A549 treated with GW870086 at 1 μM for 4 hours (cell line): ENCODE results near the gene CTNND1. TPM values are rescaled to one million over a fixed set of nuclear protein-coding genes. Genes with fewer than 3 reads are reported as not detected.

ENCODE experiments used
- total RNA-seq: library from RNA; stranded (reverse); fragments of 200-300 nt; extraction: Qiagen RNA extraction; gene quantifications from 5 replicates; pipeline ENCODE4 v1.2.3, GENCODE V29; 2022; ENCODE audit warnings: low read depth

CTNND1 gene, protein sequence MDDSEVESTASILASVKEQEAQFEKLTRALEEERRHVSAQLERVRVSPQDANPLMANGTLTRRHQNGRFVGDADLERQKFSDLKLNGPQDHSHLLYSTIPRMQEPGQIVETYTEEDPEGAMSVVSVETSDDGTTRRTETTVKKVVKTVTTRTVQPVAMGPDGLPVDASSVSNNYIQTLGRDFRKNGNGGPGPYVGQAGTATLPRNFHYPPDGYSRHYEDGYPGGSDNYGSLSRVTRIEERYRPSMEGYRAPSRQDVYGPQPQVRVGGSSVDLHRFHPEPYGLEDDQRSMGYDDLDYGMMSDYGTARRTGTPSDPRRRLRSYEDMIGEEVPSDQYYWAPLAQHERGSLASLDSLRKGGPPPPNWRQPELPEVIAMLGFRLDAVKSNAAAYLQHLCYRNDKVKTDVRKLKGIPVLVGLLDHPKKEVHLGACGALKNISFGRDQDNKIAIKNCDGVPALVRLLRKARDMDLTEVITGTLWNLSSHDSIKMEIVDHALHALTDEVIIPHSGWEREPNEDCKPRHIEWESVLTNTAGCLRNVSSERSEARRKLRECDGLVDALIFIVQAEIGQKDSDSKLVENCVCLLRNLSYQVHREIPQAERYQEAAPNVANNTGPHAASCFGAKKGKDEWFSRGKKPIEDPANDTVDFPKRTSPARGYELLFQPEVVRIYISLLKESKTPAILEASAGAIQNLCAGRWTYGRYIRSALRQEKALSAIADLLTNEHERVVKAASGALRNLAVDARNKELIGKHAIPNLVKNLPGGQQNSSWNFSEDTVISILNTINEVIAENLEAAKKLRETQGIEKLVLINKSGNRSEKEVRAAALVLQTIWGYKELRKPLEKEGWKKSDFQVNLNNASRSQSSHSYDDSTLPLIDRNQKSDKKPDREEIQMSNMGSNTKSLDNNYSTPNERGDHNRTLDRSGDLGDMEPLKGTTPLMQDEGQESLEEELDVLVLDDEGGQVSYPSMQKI
- 56.1 to 71.0 TPM (median 67.5 TPM) in 5 replicates for total RNA-seq

DNA sequence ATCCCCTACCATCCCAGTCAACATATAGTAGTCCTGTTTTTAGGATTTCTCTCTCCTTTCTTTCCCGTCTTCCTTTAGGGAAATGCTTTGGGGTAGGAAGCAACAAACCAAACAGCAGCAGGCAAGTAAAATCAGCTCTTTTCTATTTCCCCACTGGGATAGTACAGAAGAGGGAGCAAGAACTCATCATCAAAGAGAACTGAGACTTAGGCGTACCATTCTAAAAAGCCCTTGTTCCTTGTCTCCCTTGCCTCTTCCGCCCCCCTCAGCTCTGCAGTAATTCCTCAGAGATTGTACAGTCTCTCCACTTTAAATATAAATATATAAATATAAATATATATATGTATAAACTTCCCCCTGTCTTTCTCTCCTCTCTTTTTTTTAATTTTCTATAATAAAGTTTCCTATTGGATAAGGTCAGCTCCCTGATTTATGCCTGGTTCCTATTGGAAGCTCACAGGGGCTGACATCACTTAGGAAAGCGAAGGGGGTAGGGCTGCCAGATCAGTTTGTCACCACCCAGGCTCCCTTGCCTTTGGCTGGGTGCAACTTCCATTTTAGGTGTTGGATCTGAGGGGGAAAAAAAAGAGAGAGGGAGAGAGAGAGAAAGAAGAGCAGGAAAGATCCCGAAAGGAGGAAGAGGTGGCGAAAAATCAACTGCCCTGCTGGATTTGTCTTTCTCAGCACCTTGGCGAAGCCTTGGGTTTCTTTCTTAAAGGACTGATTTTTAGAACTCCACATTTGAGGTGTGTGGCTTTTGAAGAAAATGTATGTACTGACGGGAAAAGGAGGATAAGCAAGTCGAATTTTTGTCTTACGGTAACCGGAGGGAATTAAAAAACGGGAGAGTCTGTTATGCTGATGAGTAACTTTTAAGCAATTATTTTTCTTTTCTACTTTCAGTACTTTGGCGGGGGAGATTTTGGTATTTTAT, at the start of gene CTNND1:
CTNND1 (plus strand) TSS at position 502 of the 934 bp plus-strand sequence. CDS start 29,677 bp downstream, outside the sequence.

DNA sequence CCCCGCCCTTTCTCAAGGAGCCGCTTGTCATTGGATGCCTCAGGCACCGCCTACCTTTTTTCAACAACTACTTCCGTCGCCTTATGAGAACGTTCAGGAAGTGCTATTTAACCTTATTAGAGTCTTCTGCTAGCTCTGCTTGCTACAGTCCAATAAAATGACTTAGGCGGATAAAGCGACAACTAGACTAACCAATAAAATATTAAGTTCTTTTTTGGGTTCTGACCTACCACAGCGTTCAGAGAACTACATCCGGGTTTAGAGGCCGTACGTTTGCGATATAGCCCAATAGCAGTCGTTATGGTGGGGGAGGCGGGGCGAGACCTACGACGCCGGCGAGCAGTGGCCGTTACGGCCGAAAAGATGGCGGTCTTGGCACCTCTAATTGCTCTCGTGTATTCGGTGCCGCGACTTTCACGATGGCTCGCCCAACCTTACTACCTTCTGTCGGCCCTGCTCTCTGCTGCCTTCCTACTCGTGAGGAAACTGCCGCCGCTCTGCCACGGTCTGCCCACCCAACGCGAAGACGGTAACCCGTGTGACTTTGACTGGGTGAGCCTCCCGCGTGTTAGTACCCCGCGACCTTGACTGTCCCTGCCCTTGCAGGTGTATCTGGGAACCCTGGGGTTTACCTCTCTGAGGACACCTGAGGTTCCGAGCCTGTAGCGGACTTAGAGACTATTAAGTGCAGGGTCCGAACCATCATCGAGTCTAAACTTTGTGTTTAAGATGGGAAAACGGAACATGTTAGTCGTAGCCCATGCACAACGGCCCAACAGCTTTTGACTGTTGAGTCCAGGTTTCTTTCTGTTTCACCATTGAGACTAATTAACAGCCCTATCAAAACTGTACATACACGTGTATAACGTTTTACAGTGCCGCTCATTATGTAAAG, 49.1 kb upstream of the CTNND1 start, which contains the start of gene TMX2:
TMX2 (plus strand) TSS at position 338 of the 895 bp plus-strand sequence; CDS start at position 364, 26 bp downstream.

DNA sequence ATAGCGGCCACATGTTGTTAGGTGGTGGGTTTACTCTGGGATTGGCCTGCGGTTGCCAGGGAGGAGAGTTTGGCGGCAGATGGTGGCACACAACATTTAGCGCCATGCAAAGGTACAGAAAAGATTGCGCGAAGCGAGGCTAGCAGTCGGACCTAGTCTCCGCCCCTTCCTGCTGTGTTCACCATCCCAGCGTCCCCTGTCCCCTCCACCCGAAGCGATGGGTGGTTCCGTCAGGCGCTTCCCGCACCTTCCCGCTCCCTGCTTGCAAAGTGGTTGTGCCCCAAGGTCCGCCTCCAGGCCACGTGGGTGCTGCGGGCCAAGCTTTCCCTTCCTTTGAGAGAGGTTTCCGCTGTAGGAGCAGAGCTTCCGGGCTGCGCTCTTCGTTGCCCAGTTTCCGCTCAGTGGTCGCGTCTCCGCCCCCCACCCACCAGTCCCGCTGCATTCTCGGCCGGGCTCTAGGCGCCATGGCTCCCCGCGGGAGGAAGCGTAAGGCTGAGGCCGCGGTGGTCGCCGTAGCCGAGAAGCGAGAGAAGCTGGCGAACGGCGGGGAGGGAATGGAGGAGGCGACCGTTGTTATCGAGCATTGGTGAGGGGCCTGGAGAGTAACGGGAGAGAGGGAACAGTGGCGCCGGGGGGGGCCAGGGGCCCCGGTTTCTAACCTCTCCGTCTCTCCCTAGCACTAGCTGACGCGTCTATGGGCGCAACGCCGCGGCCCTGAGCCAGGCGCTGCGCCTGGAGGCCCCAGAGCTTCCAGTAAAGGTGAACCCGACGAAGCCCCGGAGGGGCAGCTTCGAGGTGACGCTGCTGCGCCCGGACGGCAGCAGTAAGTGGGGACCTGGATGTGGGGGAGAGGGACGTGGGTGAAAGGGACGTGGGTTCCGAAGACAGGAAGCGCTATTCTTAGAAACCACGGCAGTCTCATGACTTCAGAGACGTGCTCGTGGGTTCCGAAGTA, 20.2 kb upstream of the CTNND1 start, which contains the start of gene SELENOH:
SELENOH (plus strand) TSS at position 360 of the 955 bp plus-strand sequence; CDS start at position 465, 105 bp downstream.

DNA sequence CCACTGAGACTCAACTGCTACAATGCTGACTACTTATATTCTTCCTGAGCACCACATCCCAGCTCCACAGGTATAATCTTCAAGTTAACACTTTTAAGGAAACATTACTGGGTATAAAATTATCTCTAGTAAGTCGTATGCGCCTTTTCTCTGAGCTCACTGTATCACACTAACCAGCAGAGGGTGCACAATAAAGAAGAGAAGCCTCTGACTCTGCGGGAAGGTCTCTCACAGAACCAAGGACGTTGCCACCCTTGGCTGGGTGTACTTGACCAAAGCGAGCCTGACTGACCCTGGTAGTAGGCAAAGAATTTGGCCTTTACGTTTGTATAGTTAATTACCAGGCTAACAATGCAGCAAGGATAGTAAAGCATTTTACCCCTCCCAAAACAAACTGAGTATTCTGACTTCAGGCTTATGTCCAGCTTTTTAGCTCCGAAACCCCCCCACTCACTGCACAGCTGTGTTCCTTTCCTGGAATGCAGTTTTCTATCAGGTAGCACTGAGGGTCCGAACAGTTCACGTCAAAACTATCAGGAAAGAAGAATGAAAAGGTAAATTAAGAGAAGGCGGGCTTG, 9.8 kb upstream of the CTNND1 start, which contains the start of gene BTBD18:
BTBD18 (minus strand) TSS at position 144 of the 578 bp plus-strand sequence. CDS start 631 bp downstream, outside the sequence.

Other genes with a start within 250 kb of the CTNND1 start
- 1.9 to 2.8 TPM (median 2.6 TPM) in 5 replicates for gene SLC43A1, start 246.1 kb upstream of the CTNND1 start, total RNA-seq
- 141 to 185 TPM (median 160 TPM) in 5 replicates for gene TIMM10, start 231.0 kb upstream of the CTNND1 start, total RNA-seq
- gene SMTNL1, start 224.2 kb upstream of the CTNND1 start, total RNA-seq: not detected in 5 replicates
- gene UBE2L6, start 194.1 kb upstream of the CTNND1 start, total RNA-seq: 35.0 to 43.1 TPM (median 41.4 TPM) in 5 replicates
- 0.34 to 1.2 TPM (median 0.87 TPM) in 5 replicates for gene SERPING1, start 164.1 kb upstream of the CTNND1 start, total RNA-seq
- 0.11 to 0.59 TPM (median 0.32 TPM) in 4 of 5 replicates, not detected in the other for gene YPEL4, start 111.9 kb upstream of the CTNND1 start, total RNA-seq
- gene CLP1, start 104.0 kb upstream of the CTNND1 start, total RNA-seq: 25.7 to 31.9 TPM (median 29.2 TPM) in 5 replicates
- 68.1 to 74.7 TPM (median 71.7 TPM) in 5 replicates for gene ZDHHC5, start 93.7 kb upstream of the CTNND1 start, total RNA-seq
- 28.4 to 31.4 TPM (median 30.2 TPM) in 5 replicates for gene MED19, start 49.6 kb upstream of the CTNND1 start, total RNA-seq
- 147 to 161 TPM (median 155 TPM) in 5 replicates for gene TMX2, start 49.2 kb upstream of the CTNND1 start, total RNA-seq
- gene SELENOH, start 20.3 kb upstream of the CTNND1 start, total RNA-seq: 119 to 155 TPM (median 142 TPM) in 5 replicates
- gene BTBD18, start 10.0 kb upstream of the CTNND1 start, total RNA-seq: not detected in 5 replicates